Right hindlimb (tissue), 1 donor: ENCODE data around the gene CRY1.
"Not testable (repeated sequence)": the region's sequence is repeated elsewhere in the genome, so short reads cannot be mapped to it uniquely, and the experiment has no call there.

Experiments
- DNase-seq: peaks from one replicate; pipeline ENCODE4 v3.0.0-alpha.2; 2018

The CRY1 gene

DNA sequence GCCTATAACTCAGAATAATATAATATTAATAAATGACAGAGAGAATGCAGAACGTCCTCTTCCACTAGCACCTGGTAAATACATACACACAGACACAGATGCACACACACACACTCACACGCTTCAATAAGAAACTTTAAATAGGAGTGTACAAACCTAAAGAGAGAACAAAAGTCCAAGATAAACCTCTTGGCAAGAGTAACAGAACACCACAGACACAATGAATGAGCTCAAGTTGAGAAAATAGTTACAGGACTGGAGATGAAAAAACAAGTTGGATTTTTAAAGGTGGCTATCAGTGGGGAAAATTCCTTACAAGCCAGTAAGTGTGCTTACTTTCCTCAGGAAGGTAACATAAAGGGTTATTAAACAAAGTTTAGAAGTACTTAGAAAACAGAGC lies 35.2 kb downstream of the CRY1 start:
- no peak for DNase-seq

- DNase-seq = no peak
Observed at GRCh38 chr12:107057071-107057834, 36.1 kb downstream of the CRY1 start.

GRCh38 chr12:107053709-107054108 lies 39.6 kb downstream of the CRY1 start:
- no peak for DNase-seq

GRCh38 chr12:107045186-107045585 lies 48.2 kb downstream of the CRY1 start:
- DNase-seq = no peak

DNA sequence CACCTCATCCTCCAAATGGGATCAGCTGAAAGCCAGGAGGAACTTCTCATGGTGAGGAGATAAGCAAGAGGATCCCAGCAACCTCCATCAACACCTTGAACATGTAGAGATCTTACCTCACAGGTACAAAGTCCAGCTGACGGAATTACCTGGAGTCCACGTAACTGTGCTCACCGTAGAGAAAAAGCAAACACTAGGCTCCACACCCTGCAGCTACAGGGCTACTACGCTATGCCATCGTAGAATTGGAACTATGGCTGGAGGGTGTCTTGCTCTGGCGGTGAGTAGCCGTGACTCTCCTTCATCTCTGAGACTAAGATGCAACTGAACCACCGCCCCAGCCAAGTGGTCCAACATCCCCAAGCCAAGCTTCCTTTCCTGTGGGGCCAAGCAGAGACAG lies 50.5 kb downstream of the CRY1 start:
- DNase-seq = no peak

GRCh38 chr12:107035733-107036132 lies 57.6 kb downstream of the CRY1 start:
- DNase-seq = no peak

GRCh38 chr12:107033758-107034739 lies 59.3 kb downstream of the CRY1 start:
- DNase-seq = no peak

DNA sequence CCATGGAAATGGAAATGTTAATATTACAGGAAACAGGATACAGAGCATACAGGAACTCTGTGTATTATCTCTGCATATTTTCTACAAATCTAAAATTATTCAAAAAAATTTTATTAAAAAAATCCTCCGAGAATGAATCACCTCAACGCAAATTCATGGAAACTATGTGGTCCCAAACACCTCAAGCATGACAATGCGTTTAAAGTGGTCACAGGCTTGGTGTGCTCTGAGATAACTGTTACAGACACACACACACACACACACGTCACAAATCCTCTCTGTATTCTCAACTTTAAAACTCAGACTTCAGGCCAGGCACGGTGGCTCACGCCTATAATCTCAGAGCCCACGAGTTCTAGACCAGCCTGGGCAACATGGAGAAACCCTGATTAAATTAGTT lies 61.1 kb downstream of the CRY1 start:
- no peak for DNase-seq

- no peak for DNase-seq
Observed at GRCh38 chr12:107031061-107031460, 62.3 kb downstream of the CRY1 start.

DNA sequence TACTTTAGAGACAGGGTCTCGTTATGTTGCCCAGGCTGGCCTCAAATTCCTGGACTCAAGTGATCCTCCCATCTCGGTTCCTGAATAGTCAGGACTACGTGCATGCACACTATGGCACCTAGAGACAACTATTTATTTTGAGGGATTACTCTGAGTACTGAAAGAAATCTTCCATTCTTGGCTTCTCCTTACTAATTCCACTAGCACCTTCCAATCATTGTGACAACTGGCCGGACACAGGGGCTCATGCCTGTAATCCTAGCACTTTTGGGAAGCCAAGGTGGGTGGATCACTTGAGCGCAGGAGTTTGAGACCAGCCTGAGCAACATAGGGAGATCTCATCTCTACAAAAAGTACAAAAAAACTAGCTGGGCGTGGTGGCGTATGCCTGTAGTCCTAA lies 64.3 kb downstream of the CRY1 start:
- peak; percentile 42 for DNase-seq

GRCh38 chr12:107027636-107028053 lies 65.7 kb downstream of the CRY1 start:
- no peak for DNase-seq

GRCh38 chr12:107026806-107027635 lies 66.3 kb downstream of the CRY1 start:
- no peak for DNase-seq

DNA sequence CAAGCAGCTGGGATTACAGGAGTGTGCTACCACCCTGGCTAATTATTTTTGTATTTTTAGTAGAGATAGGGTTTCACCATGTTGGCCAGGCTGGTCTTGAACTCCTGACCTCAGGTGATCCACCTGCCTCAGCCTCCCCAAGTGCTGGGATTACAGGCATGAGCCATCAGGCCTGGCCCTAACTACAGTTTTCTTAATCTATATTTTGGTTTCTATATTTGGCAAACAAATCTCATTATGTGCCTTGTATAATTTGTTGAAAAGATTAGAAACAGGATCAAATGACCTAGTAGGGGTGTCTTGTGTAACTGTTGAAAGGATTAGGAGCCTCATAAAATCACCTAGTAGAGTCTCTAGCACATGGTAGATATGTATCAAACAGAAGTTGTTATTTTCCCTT lies 67.0 kb downstream of the CRY1 start:
- DNase-seq = not testable (repeated sequence)

DNA sequence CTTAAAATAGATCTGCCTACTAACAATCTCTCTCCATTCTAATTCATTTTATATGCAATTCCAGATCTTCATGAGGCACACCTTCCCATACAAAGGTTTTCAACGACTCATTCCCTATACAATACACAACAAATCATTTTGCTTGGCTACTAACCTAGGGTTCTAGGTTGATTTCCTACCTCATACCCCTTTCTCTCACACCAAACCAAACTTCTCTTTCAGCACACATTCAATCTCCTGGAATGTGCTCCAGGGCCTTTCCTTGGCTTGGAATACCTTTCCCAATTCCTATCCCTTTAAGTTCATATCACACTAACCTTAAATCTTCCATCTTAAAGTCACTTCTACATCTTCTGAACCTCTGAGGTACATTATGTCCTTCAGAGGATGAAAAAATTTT lies 67.7 kb downstream of the CRY1 start:
- no peak for DNase-seq

GRCh38 chr12:107019546-107019945 lies 73.8 kb downstream of the CRY1 start:
- DNase-seq = no peak

GRCh38 chr12:107017042-107017441 lies 76.3 kb downstream of the CRY1 start:
- no peak for DNase-seq

DNA sequence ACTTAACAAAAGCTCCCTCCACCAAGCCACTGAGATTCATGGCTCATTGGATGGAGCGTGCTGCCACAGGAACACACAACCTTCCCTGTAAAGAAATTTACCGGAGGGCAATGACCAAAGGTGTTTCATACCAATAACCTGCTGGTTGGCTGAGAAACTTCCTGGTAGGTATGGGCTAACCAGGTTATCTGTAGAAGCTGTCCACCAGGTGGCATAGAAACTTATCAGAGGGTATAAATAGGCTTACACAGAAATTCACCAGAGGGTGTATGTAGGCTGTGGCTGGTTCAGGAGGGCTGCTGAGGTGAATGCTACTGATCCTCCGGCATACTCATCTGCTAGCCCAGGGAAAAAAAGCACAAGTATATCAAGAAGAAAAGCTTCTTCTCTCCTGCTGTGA lies 79.3 kb downstream of the CRY1 start:
- no peak for DNase-seq

- DNase-seq = no peak
Observed at GRCh38 chr12:107012736-107013425, 80.5 kb downstream of the CRY1 start.

- DNase-seq = no peak
Observed at GRCh38 chr12:107011519-107011918, 81.8 kb downstream of the CRY1 start.

- no peak for DNase-seq
Observed at GRCh38 chr12:107007411-107007810, 85.9 kb downstream of the CRY1 start.

DNA sequence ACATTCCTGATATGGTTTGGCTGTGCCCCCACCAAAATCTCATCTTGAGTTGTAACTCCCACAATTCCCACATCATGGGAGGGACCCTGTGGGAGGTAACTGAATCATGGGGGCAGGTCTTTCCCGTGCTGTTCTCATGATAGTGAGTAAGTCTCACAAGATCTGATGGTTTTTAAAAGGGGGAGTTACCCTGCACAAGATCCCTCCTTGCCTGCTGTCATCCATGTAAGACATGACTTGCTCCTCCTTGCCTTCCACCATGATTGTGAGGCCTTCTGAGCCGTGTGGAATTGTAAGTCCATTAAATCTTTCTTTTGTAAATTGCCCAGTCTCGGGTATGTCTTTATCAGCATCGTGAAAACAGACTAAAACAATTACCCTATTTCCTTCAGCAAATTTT lies 90.7 kb downstream of the CRY1 start:
- DNase-seq = not testable (repeated sequence)

DNA sequence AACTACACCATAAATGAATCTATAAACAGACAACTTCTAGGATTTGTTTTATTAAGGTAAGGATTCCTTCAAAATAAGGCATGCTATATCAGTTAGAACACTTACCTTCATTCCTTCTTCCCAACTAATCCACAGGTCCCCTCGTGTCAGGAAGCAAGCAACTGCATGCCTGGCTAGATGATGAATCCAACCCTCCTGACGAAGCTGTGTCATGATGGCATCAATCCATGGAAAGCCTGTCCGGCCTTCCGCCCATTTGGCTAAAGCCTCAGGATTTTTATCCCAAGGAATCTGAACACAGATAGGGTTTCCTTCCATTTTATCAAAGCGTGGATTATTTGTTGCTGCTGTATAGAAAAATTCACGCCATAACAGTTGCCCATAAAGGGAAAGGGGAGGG lies 93.9 kb downstream of the CRY1 start:
- no peak for DNase-seq
